Heart left ventricle (tissue), 13 donors: ENCODE data around the gene MEGF11.

Experiments used
- CTCF ChIP-seq, 12 donors: fragments of 200-600 bp; sonication (generic) in 4 of 12; IDR thresholded peaks; one replicate each; pipeline versions ENCODE4 v1.5.0 to v1.8.0; 2018 to 2022; ENCODE audit warnings: antibody characterized with exemption in 12 of 12, mild to moderate bottlenecking in 5 of 12
- POLR2A ChIP-seq, 2 donors: fragments of 450-650 bp; IDR thresholded peaks; one replicate each; pipeline ENCODE4 v1.6.1; 2017; ENCODE audit warnings: antibody characterized with exemption in 2 of 2, mild to moderate bottlenecking in 2 of 2, moderate library complexity in 2 of 2
- donor health status: ischemic (EF 13 %, LVEDD 7.1; RV severe dilation, severe dysfunction).
- donor health status: DM: no; HTN: yes; CAD: no.
- donor health status: DM: no; HTN: no; CAD: no.
- donor health status: ischemic (EF 25% LVEDD 6.9; RV normal size, moderate dysfunction).
- donor health status: ischemic (EF 25% LVEDD 5.7; RV mildly dilated, moderate dysfunction).
- donor health status: ischemic (EF 35%, LVEDD 5.7; RV mildly dilated, moderate dysfunction).
- donor health status: nonischemic (EF 11% LVEDD 7.7; RV severe dilation, severe dysfunction).
- donor health status: DM: yes; HTN: yes; CAD: no.
- donor health status: PGD.
- donor health status: ischemic (EF 29% LVEDD 5.4; RV normal size, mild dysfunction).
- donor health status: nonischemic (EF 23%, LVEDD 6.1; RV moderate dilation, normal function).

- TF ChIP-seq CTCF (IDR thresholded peaks at IDR 0.05) (no peak), POLR2A (IDR thresholded peaks at IDR 0.05) (no peak)
Observed at GRCh38 chr15:66070220-66070934, 183.2 kb downstream of the MEGF11 start.
